ENCODE results near the gene SLC9B2. TPM values are rescaled to one million over a fixed set of nuclear protein-coding genes. Genes with fewer than 3 reads are reported as not detected.

The SLC9B2 gene
- total RNA-seq, 1 experiment from 2014 or later: 3.4 TPM

- DNase-seq (ENCODE audit: low spot score): peak; percentile 41
Measured at GRCh38 chr4:103075894-103076746, 441 bp downstream of the SLC9B2 start.

DNA sequence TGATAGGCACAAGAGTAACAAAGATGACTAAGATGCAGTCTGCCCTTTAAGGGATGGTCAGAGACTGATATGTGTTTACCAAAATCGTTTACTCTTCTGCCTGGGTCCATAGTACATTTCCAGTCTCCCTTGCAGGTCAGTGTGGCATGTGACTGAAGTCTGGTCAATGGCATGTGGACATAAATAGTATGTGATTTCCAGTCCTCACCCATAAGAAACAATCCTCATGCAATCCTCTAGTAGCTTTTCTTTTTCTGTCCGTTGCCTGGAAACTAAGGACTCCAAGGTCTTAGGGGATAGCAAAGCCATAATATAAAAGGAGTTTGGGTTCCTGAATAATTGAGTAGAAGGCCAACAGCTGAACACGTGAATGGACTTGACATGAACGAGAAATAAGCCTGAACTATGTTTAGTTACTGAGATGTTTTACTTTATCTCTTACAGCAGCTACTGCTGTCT lies 1.1 kb downstream of the SLC9B2 start:
- peak; percentile 19 for DNase-seq (ENCODE audit: low spot score)

GRCh38 chr4:103074744-103075434 lies 1.7 kb downstream of the SLC9B2 start:
- DNase-seq (ENCODE audit: low spot score): no peak

DNA sequence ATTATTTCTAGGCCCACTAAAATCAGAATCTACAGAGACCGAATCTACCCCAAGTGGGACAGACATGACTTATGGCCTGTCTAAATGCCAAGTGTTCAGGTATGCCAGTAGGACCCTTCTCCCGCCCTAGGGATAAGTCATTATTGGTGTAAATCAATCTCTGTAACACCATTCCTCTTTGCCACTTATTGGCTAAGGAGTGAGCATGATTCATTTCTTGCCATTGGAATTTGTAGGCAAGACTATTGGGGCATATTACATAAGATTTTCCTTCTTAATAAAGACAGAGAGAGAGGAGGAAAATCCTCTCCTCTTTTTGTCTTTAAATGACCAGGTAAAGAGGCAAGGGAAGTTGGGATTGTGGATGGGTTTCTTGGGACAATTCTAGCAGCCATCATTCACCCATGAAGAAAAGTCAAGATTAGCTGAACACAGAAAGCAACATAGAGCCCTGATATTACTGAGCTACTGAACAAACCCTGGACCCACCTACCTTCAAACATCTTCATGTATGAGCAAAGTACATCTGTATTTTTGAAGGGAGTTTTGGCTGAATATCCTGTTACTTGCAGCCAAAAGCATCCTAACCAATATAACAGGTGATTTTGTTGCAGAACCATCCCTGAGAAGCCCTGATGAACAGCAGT lies 2.6 kb downstream of the SLC9B2 start:
- DNase-seq (ENCODE audit: low spot score): no peak

DNA sequence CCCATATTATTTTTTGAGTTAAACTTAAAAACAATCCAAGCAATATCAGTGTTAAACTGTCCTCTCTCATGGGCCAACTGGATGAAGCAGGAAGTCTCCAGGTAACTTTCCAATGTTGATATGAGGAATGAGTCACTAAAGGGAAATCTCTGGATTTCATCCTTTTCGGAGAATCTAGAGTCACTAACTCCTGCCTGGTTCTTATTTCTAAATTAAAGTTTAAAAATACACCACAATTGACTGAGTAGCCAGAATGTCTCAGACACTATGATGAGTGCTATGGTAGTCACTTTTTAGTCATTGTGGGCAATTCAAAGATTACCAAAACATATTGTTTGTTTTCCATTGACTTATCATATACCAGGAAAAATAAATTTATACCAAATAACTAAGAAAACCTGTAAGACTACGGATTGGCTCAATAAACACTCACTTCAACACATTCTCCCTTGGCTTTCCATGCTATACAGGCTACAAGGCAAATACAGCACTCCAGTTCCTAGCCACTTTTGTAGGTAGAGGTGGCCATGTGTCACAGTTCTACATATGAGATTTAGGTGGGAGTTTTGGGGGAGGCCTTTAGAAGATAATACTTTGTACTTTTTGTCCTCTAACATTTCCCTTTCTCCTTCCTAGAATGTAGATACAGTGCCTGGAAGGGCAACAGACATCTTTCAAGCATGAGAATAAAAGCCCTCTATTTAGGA lies 8.6 kb downstream of the SLC9B2 start:
- DNase-seq (ENCODE audit: low spot score): no peak

DNA sequence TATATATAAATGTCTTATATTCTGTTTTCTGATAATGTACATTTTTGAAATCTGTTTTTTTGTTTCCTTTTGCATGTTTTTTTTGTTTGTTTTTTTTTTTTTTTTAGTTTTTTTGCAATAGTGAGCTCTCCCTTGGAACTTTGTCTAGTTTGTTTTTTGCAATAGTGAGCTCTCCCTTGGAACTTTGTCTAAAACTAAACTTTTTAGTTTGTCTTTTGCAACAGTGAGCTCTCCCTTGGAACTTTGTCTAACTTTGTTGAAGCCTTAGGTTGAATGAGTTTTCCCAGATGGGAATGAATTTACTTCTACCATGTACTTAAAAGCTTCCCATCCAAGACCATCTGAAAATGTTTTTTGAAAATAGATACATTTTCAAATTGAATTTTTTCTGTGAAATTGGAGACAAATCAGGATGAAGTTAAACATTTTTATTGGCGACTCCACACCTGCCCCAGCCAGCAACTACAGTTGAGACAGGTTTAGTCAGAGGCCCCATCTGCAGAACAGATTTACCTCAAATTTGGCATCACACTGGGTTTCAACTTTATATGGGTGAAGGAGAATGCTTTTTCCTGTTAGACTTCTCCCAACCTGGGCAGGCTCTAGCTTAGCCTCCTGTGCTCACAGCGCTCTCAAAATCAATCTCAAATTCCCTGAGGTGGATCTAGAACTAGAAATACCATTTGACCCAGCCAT lies 16.0 kb downstream of the SLC9B2 start:
- DNase-seq (ENCODE audit: low spot score): no peak

- no peak for DNase-seq (ENCODE audit: low spot score)
Measured at GRCh38 chr4:103054030-103054429, 22.5 kb downstream of the SLC9B2 start.

GRCh38 chr4:103052779-103053178 lies 23.8 kb downstream of the SLC9B2 start:
- no peak for DNase-seq (ENCODE audit: low spot score)

DNA sequence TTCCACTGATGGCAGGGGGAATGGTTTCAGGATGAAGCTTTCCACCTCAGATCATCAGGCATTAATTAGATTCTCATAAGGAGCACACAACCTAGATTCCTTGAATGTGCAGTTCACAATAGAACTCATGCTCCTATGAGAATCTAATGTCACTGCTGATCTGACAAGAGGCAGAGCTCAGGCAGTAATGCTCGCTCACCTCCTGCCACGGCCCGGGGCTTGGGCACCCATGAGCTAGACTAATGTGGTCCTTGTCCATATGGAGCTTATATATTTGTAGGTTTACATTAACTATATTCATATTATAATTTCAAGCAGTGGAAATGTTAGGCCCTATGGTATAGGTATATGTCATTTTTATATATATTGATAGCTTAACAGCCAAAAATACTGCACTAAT lies 24.4 kb downstream of the SLC9B2 start:
- DNase-seq (ENCODE audit: low spot score): no peak

- DNase-seq (ENCODE audit: low spot score): no peak
Measured at GRCh38 chr4:103050736-103051436, 25.7 kb downstream of the SLC9B2 start.

DNA sequence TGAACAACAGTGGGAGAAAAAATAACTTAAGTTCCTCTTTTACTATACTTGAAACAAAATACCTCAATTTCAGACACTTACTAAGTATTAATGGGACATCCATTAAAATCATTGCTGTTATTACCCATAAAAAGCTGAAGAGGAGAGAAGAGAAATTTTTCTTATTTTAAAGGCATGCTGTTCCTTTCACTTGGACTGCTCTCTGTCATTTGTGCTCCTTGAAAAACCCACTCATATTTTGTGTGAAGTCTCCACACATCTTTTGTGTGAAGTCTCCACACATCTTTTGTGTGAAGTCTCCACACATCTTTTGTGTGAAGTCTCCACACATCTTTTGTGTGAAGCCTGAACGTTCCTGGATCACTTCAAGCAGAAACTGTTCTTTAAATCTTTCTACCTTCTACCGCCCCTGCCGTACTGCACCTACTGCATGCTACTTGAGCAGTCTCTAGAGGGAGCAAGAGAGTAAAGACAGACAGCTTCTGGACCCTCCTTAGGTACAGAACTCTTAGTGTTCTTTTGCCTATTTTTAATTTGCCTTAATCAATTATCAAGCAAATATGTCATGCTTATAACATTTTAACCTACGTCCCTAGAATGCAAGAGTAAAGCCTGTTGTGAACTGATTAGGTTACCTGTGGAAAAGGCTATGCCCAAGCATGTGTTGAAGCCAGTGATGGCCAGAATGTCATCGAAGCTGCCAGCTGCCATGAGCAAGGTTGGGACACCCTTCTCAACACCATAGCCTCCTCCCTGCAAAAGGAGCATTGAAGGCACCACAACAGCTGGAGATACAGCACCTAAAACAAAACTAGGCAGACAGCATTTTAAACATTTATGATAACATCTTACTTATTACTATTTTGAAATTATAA lies 29.9 kb downstream of the SLC9B2 start:
- peak; percentile 66 for DNase-seq (ENCODE audit: low spot score)

DNA sequence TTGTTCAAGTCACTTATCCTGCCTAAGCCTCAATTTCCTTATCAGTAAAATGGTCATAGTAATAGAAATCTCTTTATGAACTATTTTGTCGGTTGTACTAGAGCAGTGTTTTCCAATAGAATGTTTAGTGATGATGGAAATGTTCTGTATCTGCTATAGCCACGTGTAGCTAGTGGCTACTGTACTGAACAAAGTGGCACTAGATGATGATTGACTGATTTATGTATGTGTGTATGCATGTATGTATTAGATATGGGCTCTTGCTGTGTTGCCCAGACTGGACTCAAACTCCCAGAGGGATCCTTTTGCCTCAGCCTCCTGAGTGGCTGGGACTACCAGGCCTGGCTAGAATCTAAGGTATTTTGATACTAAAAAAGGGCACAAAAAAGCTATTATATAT lies 32.4 kb downstream of the SLC9B2 start:
- DNase-seq (ENCODE audit: low spot score): no peak

DNA sequence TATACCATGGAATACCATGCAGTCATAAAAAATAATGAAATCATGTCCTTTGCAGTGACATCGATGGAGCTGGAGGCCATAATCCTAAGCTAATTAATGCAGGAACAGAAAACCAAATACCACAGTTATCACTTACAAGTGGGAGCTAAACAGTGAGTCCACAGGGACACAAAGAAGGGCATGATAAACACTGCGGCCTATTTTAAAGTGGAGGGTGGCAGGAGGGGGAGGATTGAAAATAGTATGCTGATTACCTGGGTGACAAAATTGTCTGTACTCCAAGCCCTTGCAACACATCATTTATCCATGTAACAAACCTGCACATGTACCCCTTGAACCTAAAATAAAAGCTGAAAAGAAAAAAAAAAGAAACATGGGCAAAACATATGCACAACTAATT lies 40.4 kb downstream of the SLC9B2 start:
- DNase-seq (ENCODE audit: low spot score): no peak

DNA sequence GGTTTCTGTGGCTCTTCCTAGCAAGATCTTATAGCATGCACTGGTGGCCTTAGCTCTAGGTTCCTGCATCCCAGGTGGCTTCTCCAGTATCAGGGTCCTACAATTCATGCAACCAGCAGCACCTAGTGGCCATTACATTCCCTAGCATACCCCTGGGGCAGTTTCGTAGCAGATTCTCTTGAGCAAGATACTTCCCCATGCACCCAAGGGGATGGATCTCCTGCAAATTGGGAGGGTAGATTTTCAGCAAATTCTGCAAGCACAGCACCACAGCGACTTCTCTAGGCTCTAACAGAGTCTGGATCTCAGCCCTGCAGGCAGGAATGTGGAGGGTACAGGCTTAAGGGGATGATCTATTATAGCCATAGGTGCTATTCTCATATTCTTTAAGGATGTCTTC lies 44.0 kb downstream of the SLC9B2 start:
- DNase-seq (ENCODE audit: low spot score): peak; percentile 80

- DNase-seq (ENCODE audit: low spot score): no peak
Measured at GRCh38 chr4:103030791-103031190, 45.8 kb downstream of the SLC9B2 start.

GRCh38 chr4:103029300-103029699 lies 47.3 kb downstream of the SLC9B2 start:
- DNase-seq (ENCODE audit: low spot score): no peak

DNA sequence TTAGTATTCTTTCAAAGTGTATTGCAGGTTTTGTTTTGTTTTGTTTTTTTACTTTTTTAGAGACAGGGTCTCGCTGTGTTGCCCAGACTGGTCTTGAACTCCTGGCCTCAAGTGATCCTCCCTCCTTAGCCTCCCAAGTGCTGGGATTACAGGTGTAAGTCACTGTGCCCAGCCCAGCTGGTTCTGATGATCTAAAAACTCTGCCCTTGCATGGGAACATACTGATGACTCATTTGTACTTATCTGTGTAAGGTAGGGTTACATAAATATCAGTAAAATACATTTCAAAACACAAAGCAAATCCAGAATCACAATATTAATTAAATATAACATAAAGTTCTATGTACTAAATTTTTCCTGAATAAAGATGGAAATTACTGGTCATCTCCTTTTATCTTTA lies 49.7 kb downstream of the SLC9B2 start:
- no peak for DNase-seq (ENCODE audit: low spot score)

DNA sequence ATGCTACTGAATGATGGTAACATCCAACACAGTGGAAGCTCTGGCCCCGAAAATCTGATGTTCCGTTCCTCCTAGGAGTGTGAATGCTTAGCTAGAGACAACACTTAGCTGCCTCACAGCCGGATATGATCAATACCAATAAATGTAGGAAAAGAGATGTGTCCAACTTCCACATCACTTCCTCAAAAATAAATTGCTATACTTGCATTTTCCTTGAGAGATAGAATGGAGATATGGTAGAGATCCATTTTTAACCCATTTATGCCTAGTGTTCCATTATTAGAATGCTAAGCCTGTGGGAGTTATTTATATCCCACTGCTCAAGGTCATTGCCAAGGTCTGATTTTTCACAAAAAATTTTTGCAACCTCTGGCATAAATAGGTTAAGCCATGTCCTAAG lies 51.6 kb downstream of the SLC9B2 start:
- DNase-seq (ENCODE audit: low spot score): no peak

- DNase-seq (ENCODE audit: low spot score): no peak
Measured at GRCh38 chr4:103021120-103021519, 55.4 kb downstream of the SLC9B2 start.

All from HT-29 (cell line).